Hindlimb muscle (tissue), 1 donor: ENCODE measurements around the gene FIP1L1. TPM values are rescaled to one million over a fixed set of nuclear protein-coding genes. Genes with fewer than 3 reads are reported as not detected.

ENCODE experiments used
- DNase-seq: peaks from one replicate; pipeline ENCODE4 v3.0.0-alpha.2; 2013
- polyA plus RNA-seq: library from polyadenylated mRNA; unstranded; fragments of 120-200 nt; gene quantifications from one replicate; pipeline ENCODE4 v1.2.1, GENCODE V29; 2013; ENCODE audit not compliant: insufficient read length

Gene FIP1L1
- polyA plus RNA-seq, 1 donor, result 47.3 TPM

DNA sequence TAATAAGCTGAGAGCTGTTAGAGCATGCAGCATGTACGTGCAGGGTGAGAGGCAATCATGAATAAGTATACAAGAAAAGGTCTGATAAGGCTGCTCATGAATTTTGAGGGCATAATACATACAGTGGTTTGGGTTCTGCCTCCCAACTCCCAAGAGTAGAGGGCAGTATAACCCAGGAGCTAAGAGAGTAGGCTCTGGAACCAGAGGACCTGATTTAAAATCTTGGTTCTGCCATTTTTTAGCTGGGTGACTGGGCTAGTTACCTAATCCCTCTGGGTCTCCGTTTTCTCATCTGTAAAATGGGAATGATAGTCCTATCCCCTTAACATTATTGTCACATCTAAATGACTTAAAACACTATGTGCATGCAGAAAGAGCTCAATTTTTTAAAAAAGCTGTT is 128.5 kb downstream of the FIP1L1 start:
- DNase-seq, result no peak

DNA sequence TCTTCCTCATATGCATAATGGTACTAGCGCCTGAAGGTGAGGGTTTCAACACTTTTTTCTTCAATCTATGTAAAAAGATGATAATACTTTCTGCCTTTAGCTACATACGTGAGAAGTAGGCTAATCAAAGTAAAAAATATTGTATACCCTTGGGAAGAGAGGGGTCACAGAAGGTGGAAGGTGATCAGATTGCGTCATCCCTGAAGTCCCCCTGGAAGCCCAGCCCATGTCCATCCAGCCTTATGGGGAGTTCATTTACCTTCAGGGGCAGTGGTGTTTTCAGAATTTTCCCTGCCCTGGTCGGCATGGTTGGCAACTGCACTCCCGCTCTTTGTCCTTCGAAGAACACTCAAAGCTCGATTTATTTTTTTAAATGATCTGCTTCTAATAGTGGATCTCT is 129.6 kb downstream of the FIP1L1 start:
- no peak for DNase-seq

DNA sequence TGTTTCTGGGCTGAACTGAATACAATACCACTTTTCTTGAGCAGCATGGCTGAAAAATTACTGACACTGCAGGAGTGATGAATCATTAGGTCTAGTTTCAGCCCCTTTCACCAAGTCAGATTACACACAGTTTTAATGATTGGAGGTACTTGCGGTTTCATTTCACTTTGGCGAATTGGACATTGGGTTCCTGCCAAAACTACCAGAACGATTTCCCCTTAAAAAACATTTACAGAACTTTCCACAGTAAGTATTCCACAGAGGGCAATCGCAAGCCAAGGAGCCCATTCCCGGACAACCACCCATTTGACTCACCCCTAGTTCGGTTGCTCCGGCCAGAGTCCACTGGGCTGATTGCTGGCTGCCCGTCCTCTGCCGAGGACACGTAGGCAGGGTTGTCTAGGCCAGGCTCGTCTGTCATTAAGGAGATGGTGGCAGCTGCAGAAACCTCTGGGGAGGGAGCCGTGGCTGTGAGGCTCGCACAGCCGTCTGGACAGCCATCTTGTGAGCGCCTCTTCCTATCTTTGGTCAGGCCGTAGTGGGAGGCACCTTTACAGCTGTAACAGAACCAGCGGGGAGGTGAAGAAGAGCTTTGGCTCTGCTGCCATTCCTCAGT is 130.3 kb downstream of the FIP1L1 start:
- DNase-seq, result no peak

DNA sequence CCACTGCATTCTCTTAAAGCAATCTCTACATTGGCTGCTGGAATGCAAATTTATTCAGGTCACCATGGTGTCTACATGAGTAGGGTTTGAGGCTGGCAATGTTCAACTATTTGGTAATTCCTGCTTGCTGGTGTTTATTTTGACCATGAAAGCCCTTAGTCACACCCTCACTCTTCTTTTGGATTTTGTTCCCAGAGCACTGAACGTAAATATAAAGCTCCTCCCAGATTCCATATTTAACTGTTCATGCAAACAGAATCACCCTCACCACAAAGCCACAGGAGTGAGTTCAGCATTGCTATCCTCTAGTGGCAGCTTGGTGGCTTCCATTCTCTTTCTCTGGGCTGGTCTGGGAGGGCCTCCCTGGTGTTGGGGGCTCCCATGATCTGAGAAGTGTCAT is 131.0 kb downstream of the FIP1L1 start:
- DNase-seq, result no peak

DNA sequence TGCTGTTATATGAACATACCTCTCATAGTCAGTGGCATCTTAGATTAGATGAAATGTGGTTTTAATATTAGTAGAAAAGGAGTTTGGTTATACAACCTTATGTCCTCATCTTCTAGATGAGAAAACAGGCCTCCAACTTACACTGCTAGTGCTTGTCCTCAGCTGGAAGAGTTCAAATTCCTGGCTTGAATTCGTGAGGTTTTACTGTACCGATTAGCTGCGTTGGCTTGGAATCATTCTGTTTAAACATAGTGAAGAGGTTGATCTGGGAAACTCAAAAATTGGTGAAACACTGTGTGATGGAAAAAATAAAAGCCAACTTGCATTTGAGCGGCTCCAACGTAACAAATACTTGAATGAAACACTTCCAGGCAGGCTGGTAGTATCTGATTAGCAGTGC is 132.9 kb downstream of the FIP1L1 start:
- DNase-seq, result no peak

Other genes starting within 250 kb of the FIP1L1 start
- gene SCFD2, start 11.6 kb upstream of the FIP1L1 start, polyA plus RNA-seq, result 10.3 TPM
- 4.0 TPM for gene LNX1, start 213.8 kb downstream of the FIP1L1 start, polyA plus RNA-seq